Measurements from ENCODE around the gene SLC24A3.

GRCh38 chr20:19713822-19714578 is 501.6 kb downstream of the SLC24A3 start:
- TF ChIP-seq EZH2 (IDR thresholded peaks at IDR 0.05; ENCODE audit: insufficient read depth, poor library complexity, severe bottlenecking), result no peak
- no peak for TF ChIP-seq EZH2phosphoT487 (IDR thresholded peaks at IDR 0.05; ENCODE audit: insufficient read depth, low read depth)
